Measurements from ENCODE around the gene HTR3D.

DNA sequence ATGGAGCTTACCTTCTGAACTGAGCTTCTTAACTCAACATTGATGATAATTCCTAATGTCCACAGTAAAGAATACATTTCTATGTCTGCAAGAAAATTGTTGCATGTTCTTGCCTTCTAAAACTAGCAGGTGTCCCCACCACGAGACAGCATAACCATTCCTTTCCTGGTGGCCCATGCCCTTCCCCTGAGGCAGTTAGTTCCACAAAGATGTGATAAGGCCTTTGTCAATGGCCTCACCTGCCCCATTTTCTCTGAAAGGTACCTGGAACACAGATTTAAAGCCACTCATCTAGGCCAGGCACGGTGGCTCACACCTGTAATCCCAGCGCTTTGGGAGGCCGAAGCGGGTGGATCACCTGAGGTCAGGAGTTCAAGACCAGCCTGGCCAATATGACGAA lies 44.4 kb downstream of the HTR3D start:
- TF ChIP-seq, protein P1, sequence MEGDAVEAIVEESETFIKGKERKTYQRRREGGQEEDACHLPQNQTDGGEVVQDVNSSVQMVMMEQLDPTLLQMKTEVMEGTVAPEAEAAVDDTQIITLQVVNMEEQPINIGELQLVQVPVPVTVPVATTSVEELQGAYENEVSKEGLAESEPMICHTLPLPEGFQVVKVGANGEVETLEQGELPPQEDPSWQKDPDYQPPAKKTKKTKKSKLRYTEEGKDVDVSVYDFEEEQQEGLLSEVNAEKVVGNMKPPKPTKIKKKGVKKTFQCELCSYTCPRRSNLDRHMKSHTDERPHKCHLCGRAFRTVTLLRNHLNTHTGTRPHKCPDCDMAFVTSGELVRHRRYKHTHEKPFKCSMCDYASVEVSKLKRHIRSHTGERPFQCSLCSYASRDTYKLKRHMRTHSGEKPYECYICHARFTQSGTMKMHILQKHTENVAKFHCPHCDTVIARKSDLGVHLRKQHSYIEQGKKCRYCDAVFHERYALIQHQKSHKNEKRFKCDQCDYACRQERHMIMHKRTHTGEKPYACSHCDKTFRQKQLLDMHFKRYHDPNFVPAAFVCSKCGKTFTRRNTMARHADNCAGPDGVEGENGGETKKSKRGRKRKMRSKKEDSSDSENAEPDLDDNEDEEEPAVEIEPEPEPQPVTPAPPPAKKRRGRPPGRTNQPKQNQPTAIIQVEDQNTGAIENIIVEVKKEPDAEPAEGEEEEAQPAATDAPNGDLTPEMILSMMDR (conservative IDR thresholded peaks at IDR 0.05; ENCODE audit: low read depth, low read length), result no peak
- TF ChIP-seq EZH2 (IDR thresholded peaks at IDR 0.05; ENCODE audit: borderline replicate concordance, low read depth, low read length, poor library complexity, severe bottlenecking), result no peak

Data from A673 (cell line).